GM12878 (cell line): ENCODE results near the gene TBC1D8.
"Not testable (repeated sequence)": the region's sequence is repeated elsewhere in the genome, so short reads cannot be mapped to it uniquely, and the experiment has no call there.

Experiments
- POLR2AphosphoS5 ChIP-seq: IDR thresholded peaks from 2 replicates; pipeline ENCODE4 v1.6.1; 2011; ENCODE audit warnings: mild to moderate bottlenecking, low read length, inconsistent platforms
- SMC3 ChIP-seq: IDR thresholded peaks from 2 replicates; pipeline ENCODE4 v1.6.1; 2011; ENCODE audit warnings: low read length, improper control_type of control experiment, borderline replicate concordance

DNA sequence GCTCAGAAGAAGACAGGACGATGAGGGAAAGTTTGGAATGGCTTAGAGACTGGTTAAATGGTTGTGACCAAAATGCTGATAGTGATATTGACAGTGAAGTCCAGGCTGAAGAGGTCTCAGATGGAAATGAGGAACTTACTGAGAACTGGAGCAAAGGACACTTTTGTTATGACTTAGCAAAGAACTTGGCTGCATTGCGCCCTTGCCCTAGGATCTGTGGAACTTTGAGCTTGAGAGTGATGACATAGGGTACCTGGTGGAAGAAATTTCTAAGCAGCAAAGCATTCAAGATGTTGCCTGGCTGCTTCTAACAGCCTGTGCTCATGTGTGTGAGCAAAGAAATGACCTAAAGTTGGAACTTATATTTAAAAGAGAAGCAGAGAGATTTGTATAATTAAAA lies 16.4 kb upstream of the TBC1D8 start:
- TF ChIP-seq POLR2AphosphoS5, SMC3: not testable (repeated sequence)
